ENCODE measurements around the gene OR5D18. TPM values are rescaled to one million over a fixed set of nuclear protein-coding genes. Genes with fewer than 3 reads are reported as not detected.
"Not testable (repeated sequence)": the region's sequence is repeated elsewhere in the genome, so short reads cannot be mapped to it uniquely, and the experiment has no call there.

Gene OR5D18
- total RNA-seq = not detected in 2 replicates

- no peak for DNase-seq (ENCODE audit: extremely low read depth, low read depth, low spot score)
These were observed at the start of gene OR5D18 for GRCh38 chr11:55819330-55819729. OR5D18 (plus strand) TSS chr11:55819630; CDS start chr11:55819630, 0 bp downstream.

DNA sequence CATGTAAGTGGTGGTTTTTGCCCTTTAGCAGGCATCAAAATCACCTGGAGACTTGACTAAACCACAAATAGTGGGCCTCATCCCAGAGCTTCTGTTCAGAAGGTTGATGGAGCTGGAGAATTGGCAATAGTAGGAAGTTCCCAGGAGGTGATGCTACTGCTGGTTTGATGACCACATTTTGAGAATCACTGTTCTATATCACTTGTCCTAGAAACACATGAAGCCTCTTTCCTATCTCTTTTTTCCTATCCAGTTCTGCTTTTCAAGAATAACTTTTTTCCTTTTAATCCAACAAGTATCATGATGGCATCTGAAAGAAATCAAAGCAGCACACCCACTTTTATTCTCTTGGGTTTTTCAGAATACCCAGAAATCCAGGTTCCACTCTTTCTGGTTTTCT, 46.3 kb upstream of the OR5D18 start, which contains the start of gene OR5D13:
Gene OR5D13, plus strand, starts transcription at position 301 of the 400 bp plus-strand sequence. Its CDS starts 0 bp downstream, at position 301.
- DNase-seq (ENCODE audit: extremely low read depth, low read depth, low spot score) = no peak

DNA sequence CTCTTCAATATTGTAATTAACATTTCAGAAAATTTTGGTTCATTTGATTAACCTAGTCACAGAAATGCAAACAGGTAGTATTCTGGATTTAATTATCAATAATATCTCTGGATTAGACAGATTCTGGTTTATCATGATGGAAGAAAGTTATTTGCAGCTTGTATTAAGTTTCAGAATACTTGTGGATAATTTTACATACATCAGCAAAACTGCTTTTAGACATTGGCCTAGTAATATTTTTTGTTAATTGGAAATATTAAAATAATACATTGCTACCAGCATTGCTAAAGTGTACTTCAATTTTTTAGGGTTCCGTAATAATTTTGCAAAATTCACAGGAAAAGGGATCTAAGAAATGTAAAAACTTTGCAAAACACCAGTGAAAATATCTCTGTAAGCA, 27.8 kb upstream of the OR5D18 start:
- no peak for DNase-seq (ENCODE audit: extremely low read depth, low read depth, low spot score)

GRCh38 chr11:55793321-55793720, 26.1 kb upstream of the OR5D18 start:
- no peak for DNase-seq (ENCODE audit: extremely low read depth, low read depth, low spot score)

- DNase-seq (ENCODE audit: extremely low read depth, low read depth, low spot score) = no peak
These were observed 24.2 kb upstream of the OR5D18 start, which contains the start of gene OR5D14 for GRCh38 chr11:55795256-55795655. OR5D14 (plus strand) TSS chr11:55795556; CDS start chr11:55795556, 0 bp downstream.

GRCh38 chr11:55806248-55806647, 13.2 kb upstream of the OR5D18 start:
- no peak for DNase-seq (ENCODE audit: extremely low read depth, low read depth, low spot score)

GRCh38 chr11:55811067-55811466, 8.4 kb upstream of the OR5D18 start, which contains the start of gene OR5L1:
OR5L1 (plus strand) TSS chr11:55811367; CDS start chr11:55811467, 100 bp downstream.
- no peak for DNase-seq (ENCODE audit: extremely low read depth, low read depth, low spot score)

DNA sequence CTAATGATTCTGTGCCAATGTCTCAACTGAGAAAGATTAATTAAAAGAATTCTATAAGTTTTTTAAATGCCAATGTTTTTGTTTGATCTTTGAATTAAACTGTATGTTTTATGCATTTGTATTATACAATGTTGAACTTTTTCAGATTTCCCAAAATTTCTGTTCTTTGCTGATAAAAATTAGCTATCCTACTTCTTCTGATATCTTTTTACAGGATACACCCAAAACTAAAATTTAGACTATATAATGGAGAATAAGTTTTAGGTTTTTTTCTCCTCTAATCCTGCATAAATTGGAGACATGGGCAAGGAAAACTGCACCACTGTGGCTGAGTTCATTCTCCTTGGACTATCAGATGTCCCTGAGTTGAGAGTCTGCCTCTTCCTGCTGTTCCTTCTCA, 7.5 kb downstream of the OR5D18 start, which contains the start of gene OR5L2:
Gene OR5L2, plus strand, starts transcription at position 301 of the 400 bp plus-strand sequence. Its CDS starts 0 bp downstream, at position 301.
- no peak for DNase-seq (ENCODE audit: extremely low read depth, low read depth, low spot score)

GRCh38 chr11:55838452-55838851, 19.0 kb downstream of the OR5D18 start, which contains the start of gene OR5D16:
OR5D16 (plus strand) TSS chr11:55838752; CDS start chr11:55838752, 0 bp downstream.
- DNase-seq (ENCODE audit: extremely low read depth, low read depth, low spot score) = no peak

DNA sequence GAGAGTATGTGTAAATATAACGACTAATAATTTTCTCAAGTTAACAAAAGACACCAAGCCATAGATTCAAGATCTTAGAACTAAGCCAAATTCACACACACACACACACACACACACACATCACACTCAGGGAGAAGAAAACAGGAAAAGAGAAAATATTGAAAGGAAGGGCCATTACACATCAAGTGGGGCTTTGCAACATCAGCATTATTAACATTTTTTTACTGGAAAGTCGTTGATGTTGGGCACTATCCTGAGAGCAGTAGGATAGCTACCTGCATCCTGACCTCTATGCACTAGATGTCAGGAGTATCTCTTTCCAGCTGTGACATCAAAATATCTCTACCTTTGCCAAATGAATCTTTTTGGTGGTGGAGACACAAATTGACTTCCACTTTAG, 28.0 kb downstream of the OR5D18 start:
- no peak for DNase-seq (ENCODE audit: extremely low read depth, low read depth, low spot score)

DNA sequence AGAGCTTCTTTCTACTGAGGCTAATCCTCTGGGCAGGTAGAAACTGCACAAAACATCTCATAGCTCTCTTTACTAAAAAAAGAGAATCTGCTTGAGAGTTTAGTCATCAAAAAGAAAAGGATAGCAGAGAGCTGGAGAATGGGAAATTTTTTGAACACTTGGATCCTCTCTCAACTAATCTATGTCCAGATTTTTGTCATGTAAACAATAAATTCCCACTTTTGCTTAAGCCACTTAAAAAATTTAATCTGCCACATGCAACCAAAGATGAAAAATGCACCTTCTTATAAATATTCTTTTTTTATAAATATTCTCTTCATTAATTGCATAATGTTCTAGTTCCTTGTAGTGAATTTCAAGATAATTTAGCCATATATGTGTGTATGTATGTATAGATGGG, 29.6 kb downstream of the OR5D18 start:
- DNase-seq (ENCODE audit: extremely low read depth, low read depth, low spot score) = no peak

DNA sequence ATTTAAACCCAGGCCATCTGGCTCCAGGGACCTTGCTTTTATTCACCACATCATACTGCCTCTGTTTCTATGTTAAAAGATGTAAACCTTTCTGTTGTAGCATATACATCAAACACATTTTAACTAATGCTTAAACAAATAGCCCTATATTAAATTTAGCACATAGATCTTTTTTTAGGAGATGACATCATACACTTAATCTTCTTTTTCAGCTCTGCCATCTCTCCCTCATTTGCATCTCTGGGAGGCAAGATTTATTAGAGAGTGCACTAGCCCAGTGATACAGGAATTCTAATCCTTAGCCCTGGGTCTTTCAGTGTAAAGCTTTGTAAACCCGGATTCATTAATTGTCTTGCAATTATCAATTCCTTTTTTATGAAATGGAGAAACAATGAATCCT, 32.7 kb downstream of the OR5D18 start:
- no peak for DNase-seq (ENCODE audit: extremely low read depth, low read depth, low spot score)

- no peak for DNase-seq (ENCODE audit: extremely low read depth, low read depth, low spot score)
These were observed 35.3 kb downstream of the OR5D18 start for GRCh38 chr11:55854704-55855103.

DNA sequence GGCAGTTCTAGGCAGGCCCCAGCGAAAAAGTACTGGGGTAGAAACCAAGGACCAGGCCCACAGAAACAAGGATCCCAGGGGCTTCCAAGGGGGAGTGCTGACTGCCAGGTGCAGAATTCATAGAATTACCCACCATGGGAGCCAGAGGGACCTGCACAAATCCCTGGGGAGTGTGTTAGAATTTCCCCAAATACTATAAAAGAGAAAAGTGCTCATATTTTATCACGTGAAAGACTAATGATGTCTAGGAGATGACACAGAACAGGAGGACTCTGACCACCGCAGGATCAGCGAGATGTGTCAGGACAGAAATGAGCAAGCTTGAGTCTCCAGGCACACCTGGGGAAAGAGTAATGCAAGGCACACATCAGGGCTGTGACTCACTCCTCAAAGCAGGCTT, 47.9 kb downstream of the OR5D18 start:
- not testable (repeated sequence) for DNase-seq (ENCODE audit: extremely low read depth, low read depth, low spot score)

Other genes with a start within 250 kb of the OR5D18 start
- gene OR4C16, start 247.5 kb upstream of the OR5D18 start, total RNA-seq = not detected in 2 replicates
- not detected in 2 replicates for gene OR4C11, start 212.0 kb upstream of the OR5D18 start, total RNA-seq
- gene OR4P4, start 184.5 kb upstream of the OR5D18 start, total RNA-seq = not detected in 2 replicates
- gene OR4S2, start 171.3 kb upstream of the OR5D18 start, total RNA-seq = not detected in 2 replicates
- gene OR4C6, start 157.4 kb upstream of the OR5D18 start, total RNA-seq = not detected in 2 replicates
- gene OR5D13, start 46.2 kb upstream of the OR5D18 start, total RNA-seq = not detected in 2 replicates
- not detected in 2 replicates for gene OR5D14, start 24.1 kb upstream of the OR5D18 start, total RNA-seq
- not detected in 2 replicates for gene OR5L1, start 8.3 kb upstream of the OR5D18 start, total RNA-seq
- not detected in 2 replicates for gene OR5L2, start 7.6 kb downstream of the OR5D18 start, total RNA-seq
- not detected in 2 replicates for gene OR5D16, start 19.1 kb downstream of the OR5D18 start, total RNA-seq
- not detected in 2 replicates for gene TRIM51, start 63.7 kb downstream of the OR5D18 start, total RNA-seq
- not detected in 2 replicates for gene OR5W2, start 95.0 kb downstream of the OR5D18 start, total RNA-seq
- not detected in 2 replicates for gene OR5I1, start 116.8 kb downstream of the OR5D18 start, total RNA-seq
- gene OR10AG1, start 150.3 kb downstream of the OR5D18 start, total RNA-seq = not detected in 2 replicates
- gene OR5F1, start 175.0 kb downstream of the OR5D18 start, total RNA-seq = not detected in 2 replicates
- not detected in 2 replicates for gene OR5AS1, start 208.0 kb downstream of the OR5D18 start, total RNA-seq